Liver (tissue), 3 donors: ENCODE results near the gene KLK12.

Experiments
- CTCF ChIP-seq: fragments of 150-350 bp; IDR thresholded peaks from 2 replicates; pipeline ENCODE4 v1.5.1; 2017; ENCODE audit warnings: improper control_type of control experiment, low read depth, low read length; ENCODE audit not compliant: missing input control
- SP1 ChIP-seq: IDR thresholded peaks from 2 replicates; pipeline ENCODE4 v1.6.1; 2018; ENCODE audit warnings: antibody characterized with exemption, mild to moderate bottlenecking
- TAF1 ChIP-seq: conservative IDR thresholded peaks from 2 replicates; pipeline ENCODE4 v1.6.1; 2016; ENCODE audit warnings: antibody characterized with exemption, mild to moderate bottlenecking
- YY1 ChIP-seq: IDR thresholded peaks from 2 replicates; pipeline ENCODE4 v1.6.1; 2016; ENCODE audit warnings: antibody characterized with exemption, mild to moderate bottlenecking
- donor health status: healthy.
- donor health status: healthy.

GRCh38 chr19:50992666-50993035 lies 42.2 kb downstream of the KLK12 start:
- no peak for TF ChIP-seq TAF1
- TF ChIP-seq CTCF = no peak
- TF ChIP-seq YY1 = no peak
- no peak for TF ChIP-seq SP1
